Measurements from ENCODE around the gene LENG9.
A peak's percentile ranks its signal among the peaks of the same experiment; 100 is the strongest.

Gene LENG9

GRCh38 chr19:54465426-54466109, 2.0 kb upstream of the LENG9 start:
- POLR2A ChIA-PET: interaction anchor here (0.5 to 1.6 kb wide), 3 partner anchors 16 to 37 kb away, joined by 4 to 10 read pairs (median 4); partner anchors contain the start of gene LENG8
- peaks cover 10 to 20% of the 10 kb centered on the region in 2 experiments for H3K36me3 ChIP-seq (ENCODE audit: control insufficient read depth in 2 of 2, insufficient read depth in 1 of 2, low read length in 2 of 2)
- no peak overlapping the region for H3K27ac ChIP-seq (ENCODE audit: extremely low read depth, low read depth, low read length)
- H3K4me3 ChIP-seq (ENCODE audit: low read depth, low read length): no peak overlapping the region
- CTCF ChIA-PET: no interaction called here
- peaks cover 7% of the 10 kb centered on the region; the same call in 1 of the 2 replicates for H3K4me1 ChIP-seq (ENCODE audit: control insufficient read depth, insufficient read depth, low read length)
- no peaks in the 10 kb centered on the region for H3K9me3 ChIP-seq (ENCODE audit: control insufficient read depth, insufficient read depth, low read depth, low read length)
- TF ChIP-seq KLF8 (tag by site-specific recombination; IDR thresholded peaks at IDR 0.05): no peak
- no peak for TF ChIP-seq GLIS2 (tag by site-specific recombination; IDR thresholded peaks at IDR 0.05)
- no peak for TF ChIP-seq ZEB2 (tag by site-specific recombination; IDR thresholded peaks at IDR 0.05)
- no peak for TF ChIP-seq ZNF623 (tag by site-specific recombination; IDR thresholded peaks at IDR 0.05)
- TF ChIP-seq SCRT2 (tag by site-specific recombination; IDR thresholded peaks at IDR 0.05): no peak
- TF ChIP-seq ZNF843 (tag by site-specific recombination; IDR thresholded peaks at IDR 0.05): no peak
- no peak for TF ChIP-seq SP3 (tag by site-specific recombination; IDR thresholded peaks at IDR 0.05)
- TF ChIP-seq ZNF184 (tag by site-specific recombination; IDR thresholded peaks at IDR 0.05): no peak
- TF ChIP-seq ZNF433 (tag by site-specific recombination; IDR thresholded peaks at IDR 0.05; ENCODE audit: low read depth): no peak
- TF ChIP-seq ZNF510 (tag by site-specific recombination; IDR thresholded peaks at IDR 0.05; ENCODE audit: insufficient replicate concordance): no peak
- TF ChIP-seq ZSCAN18 (tag by site-specific recombination; IDR thresholded peaks at IDR 0.05): no peak
- no peak for TF ChIP-seq ZNF660 (tag by site-specific recombination; IDR thresholded peaks at IDR 0.05)
- TF ChIP-seq INSM2 (tag by site-specific recombination; IDR thresholded peaks at IDR 0.05): no peak
- TF ChIP-seq ZNF629 (tag by site-specific recombination; IDR thresholded peaks at IDR 0.05): no peak
- TF ChIP-seq ZSCAN5A (tag by site-specific recombination; IDR thresholded peaks at IDR 0.05): no peak
- TF ChIP-seq ZNF302 (tag by site-specific recombination; IDR thresholded peaks at IDR 0.05; ENCODE audit: low read depth): no peak
- TF ChIP-seq OVOL3 (tag by site-specific recombination; IDR thresholded peaks at IDR 0.05): no peak

GRCh38 chr19:54464630-54465425, 1.2 kb upstream of the LENG9 start:
- CTCF ChIA-PET: no interaction called here
- H3K27ac ChIP-seq (ENCODE audit: extremely low read depth, low read depth, low read length): peak overlapping the region; percentile 65
- TF ChIP-seq BCL6B (tag by site-specific recombination; IDR thresholded peaks at IDR 0.05) (no peak), ZFP69B (tag by site-specific recombination; IDR thresholded peaks at IDR 0.05) (peak; percentile 31; the same call in 1 of the 2 replicates), SP2 (tag by site-specific recombination; IDR thresholded peaks at IDR 0.05) (0 out of 2 replicates have a peak, but pooled peaks have one; percentile 1), ZBTB17 (tag by site-specific recombination; IDR thresholded peaks at IDR 0.05) (peak; percentile 40; the same call in 1 of the 2 replicates), ZNF362 (tag by site-specific recombination; IDR thresholded peaks at IDR 0.05) (no peak), ZFP3 (tag by site-specific recombination; IDR thresholded peaks at IDR 0.05; ENCODE audit: low read depth) (no peak), ZSCAN30 (tag by site-specific recombination; IDR thresholded peaks at IDR 0.05) (peak; percentile 63; the same call in 1 of the 2 replicates), ZNF280C (tag by site-specific recombination; IDR thresholded peaks at IDR 0.05) (no peak)

More at GRCh38 chr19:54464630-54465425, 1.2 kb upstream of the LENG9 start:
- peak overlapping the region; percentile 90 for H3K4me3 ChIP-seq (ENCODE audit: low read depth, low read length)
- H3K9me3 ChIP-seq (ENCODE audit: control insufficient read depth, insufficient read depth, low read depth, low read length): no peaks in the 10 kb centered on the region
- POLR2A ChIA-PET: interaction anchor here (0.5 to 1.6 kb wide), 2 partner anchors 16 to 37 kb away, joined by 4 to 10 read pairs; partner anchors contain the start of gene LENG8
- H3K4me1 ChIP-seq (ENCODE audit: control insufficient read depth, insufficient read depth, low read length): peaks cover 7% of the 10 kb centered on the region; the same call in 1 of the 2 replicates
- H3K36me3 ChIP-seq (ENCODE audit: control insufficient read depth in 2 of 2, insufficient read depth in 1 of 2, low read length in 2 of 2): peaks cover 10 to 25% of the 10 kb centered on the region in 2 experiments
